ENCODE results near the gene ING4.
"Not testable (repeated sequence)": the region's sequence is repeated elsewhere in the genome, so short reads cannot be mapped to it uniquely, and the experiment has no call there.

- not testable (repeated sequence) for TF ChIP-seq CTCF (conservative IDR thresholded peaks at IDR 0.05); ZFX (IDR thresholded peaks at IDR 0.05)
These were observed 45.4 kb upstream of the ING4 start for GRCh38 chr12:6708351-6708750.

Data from C4-2B (cell line).